IPS-NIHi11 (cell line): ENCODE measurements around the gene ALK.

Experiments used
- DNase-seq: peaks from one replicate; pipeline ENCODE4 v3.0.0; 2012; ENCODE audit warnings: mixed read lengths, low spot score

ALK gene

GRCh38 chr2:29398384-29399237 lies 522.8 kb downstream of the ALK start:
- no peak for DNase-seq

GRCh38 chr2:29397713-29398112 lies 523.7 kb downstream of the ALK start:
- no peak for DNase-seq

- no peak for DNase-seq
These were observed 524.3 kb downstream of the ALK start for GRCh38 chr2:29397039-29397438.

GRCh38 chr2:29394981-29395350 lies 526.4 kb downstream of the ALK start:
- no peak for DNase-seq

- no peak for DNase-seq
These were observed 526.9 kb downstream of the ALK start for GRCh38 chr2:29394311-29394980.

GRCh38 chr2:29393676-29394075 lies 527.7 kb downstream of the ALK start:
- DNase-seq: no peak

- DNase-seq: no peak
These were observed 528.6 kb downstream of the ALK start for GRCh38 chr2:29392774-29393173.

- DNase-seq: no peak
These were observed 531.2 kb downstream of the ALK start for GRCh38 chr2:29390136-29390535.

GRCh38 chr2:29389686-29390085 lies 531.7 kb downstream of the ALK start:
- DNase-seq: no peak

- no peak for DNase-seq
These were observed 533.3 kb downstream of the ALK start for GRCh38 chr2:29388071-29388470.

- no peak for DNase-seq
These were observed 538.9 kb downstream of the ALK start for GRCh38 chr2:29382486-29382885.

- DNase-seq: no peak
These were observed 543.6 kb downstream of the ALK start for GRCh38 chr2:29377788-29378187.

GRCh38 chr2:29376541-29376940 lies 544.8 kb downstream of the ALK start:
- DNase-seq: no peak

GRCh38 chr2:29375843-29376242 lies 545.5 kb downstream of the ALK start:
- no peak for DNase-seq

- DNase-seq: peak; percentile 16
These were observed 546.6 kb downstream of the ALK start for GRCh38 chr2:29374823-29375222.

- DNase-seq: no peak
These were observed 547.5 kb downstream of the ALK start for GRCh38 chr2:29373870-29374269.

GRCh38 chr2:29372185-29372584 lies 549.2 kb downstream of the ALK start:
- DNase-seq: no peak

GRCh38 chr2:29370581-29371125 lies 550.7 kb downstream of the ALK start:
- no peak for DNase-seq

- DNase-seq: no peak
These were observed 551.2 kb downstream of the ALK start for GRCh38 chr2:29370173-29370572.

- no peak for DNase-seq
These were observed 552.7 kb downstream of the ALK start for GRCh38 chr2:29368659-29369040.

GRCh38 chr2:29367986-29368658 lies 553.3 kb downstream of the ALK start:
- DNase-seq: no peak

GRCh38 chr2:29363111-29363510 lies 558.3 kb downstream of the ALK start:
- no peak for DNase-seq

GRCh38 chr2:29361231-29361630 lies 560.2 kb downstream of the ALK start:
- no peak for DNase-seq
